HG03060 (cell line): ENCODE results near the gene MSN.
"Not testable (repeated sequence)": the region's sequence is repeated elsewhere in the genome, so short reads cannot be mapped to it uniquely, and the experiment has no call there.

Experiments
- ATAC-seq: cut with Tn5 transposase; IDR thresholded peaks from one replicate; pipeline ENCODE4 v1.9.1; 2021; ENCODE audit warnings: low read depth, moderate number of reproducible peaks; ENCODE audit not compliant: unreplicated experiment

The MSN gene

GRCh38 chrX:65712005-65712806 is 44.8 kb downstream of the MSN start:
- ATAC-seq, result no peak

GRCh38 chrX:65718538-65718937 is 51.1 kb downstream of the MSN start:
- no peak for ATAC-seq

- ATAC-seq, result no peak
Observed at GRCh38 chrX:65720381-65720964, 53.0 kb downstream of the MSN start.

GRCh38 chrX:65723706-65724105 is 56.3 kb downstream of the MSN start:
- peak; percentile 82 for ATAC-seq

- ATAC-seq, result no peak
Observed at GRCh38 chrX:65726715-65727114, 59.3 kb downstream of the MSN start.

GRCh38 chrX:65731684-65732289 is 64.3 kb downstream of the MSN start:
- ATAC-seq, result no peak

- no peak for ATAC-seq
Observed at GRCh38 chrX:65740909-65741308, 73.5 kb downstream of the MSN start.

- no peak for ATAC-seq
Observed at GRCh38 chrX:65741823-65742222, 74.4 kb downstream of the MSN start.

GRCh38 chrX:65744965-65745364 is 77.5 kb downstream of the MSN start:
- ATAC-seq, result no peak

GRCh38 chrX:65745427-65745826 is 78.0 kb downstream of the MSN start:
- no peak for ATAC-seq

- ATAC-seq, result no peak
Observed at GRCh38 chrX:65745992-65746391, 78.5 kb downstream of the MSN start.

GRCh38 chrX:65750674-65751469 is 83.4 kb downstream of the MSN start:
- ATAC-seq, result peak; percentile 89

- ATAC-seq, result no peak
Observed at GRCh38 chrX:65751519-65751918, 84.1 kb downstream of the MSN start.

GRCh38 chrX:65752294-65752693 is 84.8 kb downstream of the MSN start:
- ATAC-seq, result no peak

- no peak for ATAC-seq
Observed at GRCh38 chrX:65755786-65756185, 88.3 kb downstream of the MSN start.

GRCh38 chrX:65757943-65758342 is 90.5 kb downstream of the MSN start:
- ATAC-seq, result no peak

- ATAC-seq, result no peak
Observed at GRCh38 chrX:65758505-65758904, 91.1 kb downstream of the MSN start.

- not testable (repeated sequence) for ATAC-seq
Observed at GRCh38 chrX:65759525-65759924, 92.1 kb downstream of the MSN start.

GRCh38 chrX:65769564-65770292 is 102.3 kb downstream of the MSN start:
- ATAC-seq, result no peak

- no peak for ATAC-seq
Observed at GRCh38 chrX:65772842-65773241, 105.4 kb downstream of the MSN start.
